Measurements from ENCODE around the gene TNFAIP2.

TNFAIP2 gene, protein sequence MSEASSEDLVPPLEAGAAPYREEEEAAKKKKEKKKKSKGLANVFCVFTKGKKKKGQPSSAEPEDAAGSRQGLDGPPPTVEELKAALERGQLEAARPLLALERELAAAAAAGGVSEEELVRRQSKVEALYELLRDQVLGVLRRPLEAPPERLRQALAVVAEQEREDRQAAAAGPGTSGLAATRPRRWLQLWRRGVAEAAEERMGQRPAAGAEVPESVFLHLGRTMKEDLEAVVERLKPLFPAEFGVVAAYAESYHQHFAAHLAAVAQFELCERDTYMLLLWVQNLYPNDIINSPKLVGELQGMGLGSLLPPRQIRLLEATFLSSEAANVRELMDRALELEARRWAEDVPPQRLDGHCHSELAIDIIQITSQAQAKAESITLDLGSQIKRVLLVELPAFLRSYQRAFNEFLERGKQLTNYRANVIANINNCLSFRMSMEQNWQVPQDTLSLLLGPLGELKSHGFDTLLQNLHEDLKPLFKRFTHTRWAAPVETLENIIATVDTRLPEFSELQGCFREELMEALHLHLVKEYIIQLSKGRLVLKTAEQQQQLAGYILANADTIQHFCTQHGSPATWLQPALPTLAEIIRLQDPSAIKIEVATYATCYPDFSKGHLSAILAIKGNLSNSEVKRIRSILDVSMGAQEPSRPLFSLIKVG

DNA sequence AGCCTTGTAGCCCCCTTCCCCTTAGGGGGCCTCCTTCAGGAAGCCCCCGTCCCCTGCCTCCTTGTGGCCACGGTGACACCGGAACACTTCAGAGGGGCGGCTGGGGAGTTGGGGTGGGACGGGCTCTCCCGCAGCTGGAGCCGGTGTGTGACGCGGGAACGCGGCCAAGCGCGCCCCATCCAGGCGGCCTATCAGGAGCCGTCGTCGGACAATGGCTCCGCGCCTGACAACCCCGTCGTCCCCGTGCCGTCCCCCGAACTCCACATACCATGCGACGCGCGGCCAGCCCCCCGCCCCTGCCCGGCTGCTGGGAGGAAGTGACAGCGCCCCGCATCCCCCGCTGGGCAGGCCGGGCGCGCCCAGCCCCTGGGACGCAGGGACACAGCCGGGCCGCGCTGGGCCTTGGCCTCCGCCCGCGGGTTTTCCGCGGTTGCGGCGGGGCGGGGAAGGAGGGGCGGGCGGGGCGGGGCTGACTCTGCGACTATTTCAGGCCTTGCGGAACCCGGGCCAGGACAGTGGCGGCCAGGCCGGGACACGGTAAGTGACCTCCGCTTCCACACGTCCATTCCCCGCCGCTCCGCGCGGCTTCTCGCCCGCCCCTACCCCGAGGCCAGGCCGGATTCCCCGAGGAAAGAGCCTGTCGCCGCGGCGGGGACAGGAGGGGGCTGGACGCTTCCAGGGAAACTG lies at the start of gene TNFAIP2:
Gene TNFAIP2 (plus strand): TSS at position 515 of the 687 bp plus-strand sequence. CDS start 2,997 bp downstream, outside the sequence.
- H3K4me3 ChIP-seq (ENCODE audit: low read depth, low read length): peak within 1 kb of the TSS; percentile 75
- TF ChIP-seq, protein P1, sequence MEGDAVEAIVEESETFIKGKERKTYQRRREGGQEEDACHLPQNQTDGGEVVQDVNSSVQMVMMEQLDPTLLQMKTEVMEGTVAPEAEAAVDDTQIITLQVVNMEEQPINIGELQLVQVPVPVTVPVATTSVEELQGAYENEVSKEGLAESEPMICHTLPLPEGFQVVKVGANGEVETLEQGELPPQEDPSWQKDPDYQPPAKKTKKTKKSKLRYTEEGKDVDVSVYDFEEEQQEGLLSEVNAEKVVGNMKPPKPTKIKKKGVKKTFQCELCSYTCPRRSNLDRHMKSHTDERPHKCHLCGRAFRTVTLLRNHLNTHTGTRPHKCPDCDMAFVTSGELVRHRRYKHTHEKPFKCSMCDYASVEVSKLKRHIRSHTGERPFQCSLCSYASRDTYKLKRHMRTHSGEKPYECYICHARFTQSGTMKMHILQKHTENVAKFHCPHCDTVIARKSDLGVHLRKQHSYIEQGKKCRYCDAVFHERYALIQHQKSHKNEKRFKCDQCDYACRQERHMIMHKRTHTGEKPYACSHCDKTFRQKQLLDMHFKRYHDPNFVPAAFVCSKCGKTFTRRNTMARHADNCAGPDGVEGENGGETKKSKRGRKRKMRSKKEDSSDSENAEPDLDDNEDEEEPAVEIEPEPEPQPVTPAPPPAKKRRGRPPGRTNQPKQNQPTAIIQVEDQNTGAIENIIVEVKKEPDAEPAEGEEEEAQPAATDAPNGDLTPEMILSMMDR (IDR thresholded peaks at IDR 0.05; ENCODE audit: borderline replicate concordance, insufficient read depth, low read depth, low read length): no peak

DNA sequence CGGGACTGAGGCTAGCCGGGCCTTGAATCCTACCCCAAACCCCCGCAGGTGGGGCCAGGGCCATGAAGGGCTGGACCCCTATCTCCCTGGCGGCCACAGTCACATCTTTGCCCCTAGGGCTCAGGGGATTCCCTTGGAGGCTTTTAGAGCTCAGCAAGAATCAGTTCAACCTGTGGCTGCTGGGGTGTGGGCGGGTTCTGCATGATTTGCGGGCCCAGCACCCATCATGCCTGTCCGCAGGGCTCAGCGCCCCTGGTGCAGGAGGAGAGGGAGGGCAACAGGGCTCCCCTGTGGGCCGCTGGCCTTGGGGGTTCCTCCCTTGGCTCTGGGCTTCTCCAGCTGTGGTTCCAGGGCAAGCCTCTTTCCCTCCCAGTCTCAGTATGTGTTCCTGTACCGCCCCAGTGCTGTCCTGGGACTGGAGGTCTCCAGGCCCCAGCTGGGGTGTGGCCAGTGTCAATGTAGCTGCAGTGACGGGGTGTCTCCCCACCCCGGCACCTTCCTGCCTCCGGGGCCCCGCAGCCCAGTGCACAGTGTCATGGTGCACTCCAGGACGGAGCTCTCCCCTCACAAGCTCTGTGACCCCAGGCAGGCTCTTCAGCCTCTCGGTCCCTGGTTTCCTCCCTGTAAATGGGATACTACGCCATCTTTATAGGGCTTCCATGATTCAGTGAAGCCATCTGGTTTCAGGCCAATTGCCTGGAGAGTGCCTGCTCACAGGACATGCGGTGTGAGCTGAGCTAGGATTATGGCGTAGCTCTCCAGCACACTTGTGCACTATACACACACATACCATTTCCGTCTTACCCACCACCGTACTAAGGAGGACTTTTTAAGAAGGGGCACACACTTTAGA lies 49.2 kb upstream of the TNFAIP2 start:
- H3K4me3 ChIP-seq (ENCODE audit: low read depth, low read length): no peak overlapping the region

DNA sequence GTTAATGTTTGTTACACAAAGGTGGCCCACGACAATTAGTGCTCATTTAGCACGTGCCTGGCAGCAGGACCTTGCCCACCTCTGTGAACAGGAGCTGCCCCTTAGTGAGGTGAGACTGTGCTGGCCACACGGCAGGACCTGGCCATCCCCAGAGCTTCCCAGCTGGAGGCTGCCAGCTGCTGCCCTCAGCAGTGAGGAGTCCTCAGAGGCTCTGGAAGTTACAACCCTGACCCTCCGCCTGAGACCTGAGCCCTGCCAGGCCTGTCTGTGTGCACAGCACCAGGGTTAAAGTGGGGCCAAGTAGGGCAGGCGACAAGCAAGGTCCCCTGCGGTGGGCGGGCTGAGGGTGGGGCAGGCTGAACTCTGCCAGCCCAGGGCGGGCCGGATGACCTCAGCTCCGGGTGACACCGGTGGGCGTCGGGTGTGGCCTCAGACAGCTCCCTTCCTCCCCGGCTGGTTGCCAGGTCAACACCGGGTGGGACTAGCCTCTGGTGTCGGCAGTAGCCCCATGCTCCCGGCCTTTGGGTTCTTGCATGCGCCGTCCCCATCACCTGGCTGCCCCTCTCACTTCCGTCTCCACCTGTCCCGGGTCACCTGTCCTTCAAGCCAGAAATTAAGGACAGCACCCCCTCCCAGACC lies 48.4 kb upstream of the TNFAIP2 start:
- peak overlapping the region; percentile 44 for H3K4me3 ChIP-seq (ENCODE audit: low read depth, low read length)
- TF ChIP-seq, protein P1 (IDR thresholded peaks at IDR 0.05; ENCODE audit: borderline replicate concordance, insufficient read depth, low read depth, low read length): no peak

More for the DNA sequence above, 49.2 kb upstream of the TNFAIP2 start:
- TF ChIP-seq, protein P1 (IDR thresholded peaks at IDR 0.05; ENCODE audit: borderline replicate concordance, insufficient read depth, low read depth, low read length): no peak

DNA sequence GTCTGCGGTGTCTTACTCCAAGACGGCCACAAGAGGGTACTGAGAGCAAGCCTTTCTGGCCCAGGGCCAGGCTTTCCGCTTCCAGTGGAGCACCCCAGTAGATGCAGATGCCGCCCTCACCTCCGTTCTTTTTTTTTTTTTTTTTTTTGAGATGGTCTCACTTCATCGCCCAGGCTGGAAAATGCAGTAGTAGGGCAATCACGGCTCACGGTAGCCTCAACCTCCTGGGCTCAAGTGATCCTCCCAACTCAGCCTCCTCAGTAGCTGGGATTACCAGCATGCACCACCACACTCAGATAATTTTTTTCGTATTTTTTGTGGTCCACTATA lies 44.9 kb upstream of the TNFAIP2 start:
- TF ChIP-seq, protein P1 (IDR thresholded peaks at IDR 0.05; ENCODE audit: borderline replicate concordance, insufficient read depth, low read depth, low read length): peak; percentile 85
- H3K4me3 ChIP-seq (ENCODE audit: low read depth, low read length): no peak overlapping the region

DNA sequence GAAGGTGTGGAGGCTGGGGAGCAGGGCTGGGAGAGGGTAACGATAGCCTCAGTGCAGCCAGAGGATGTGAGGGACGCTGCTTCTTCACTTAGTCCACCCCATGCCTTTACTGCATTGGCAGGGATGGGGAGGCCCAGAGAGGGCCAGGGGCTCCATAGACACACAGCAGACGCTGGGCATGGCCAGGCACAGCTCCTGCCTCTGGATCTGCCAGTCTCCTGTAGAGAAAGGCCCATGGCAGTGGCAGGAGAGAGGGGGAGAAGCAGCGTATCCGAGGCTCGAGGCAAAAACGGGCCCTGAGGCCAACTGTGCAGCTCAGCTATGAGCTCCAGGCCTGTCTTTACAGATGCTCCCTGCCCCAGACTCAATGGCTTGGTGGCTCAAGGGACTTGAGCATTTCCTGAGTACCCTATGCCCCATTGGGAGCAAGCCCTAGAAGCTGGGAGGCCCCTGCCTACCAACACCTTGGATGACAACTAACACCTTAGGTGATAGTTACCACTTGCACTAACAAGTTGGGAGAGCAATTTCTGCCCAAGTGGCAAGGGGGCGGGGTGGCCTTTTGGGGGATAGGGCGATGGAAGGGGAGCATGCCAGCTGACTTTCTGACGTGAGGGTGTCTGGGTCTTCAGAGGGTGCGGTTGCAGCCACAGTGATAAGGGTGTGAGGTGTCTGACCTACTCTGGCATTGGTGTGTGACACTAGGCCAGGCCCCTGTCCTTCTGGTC lies 44.2 kb upstream of the TNFAIP2 start:
- TF ChIP-seq, protein P1 (IDR thresholded peaks at IDR 0.05; ENCODE audit: borderline replicate concordance, insufficient read depth, low read depth, low read length): no peak
- no peak overlapping the region for H3K4me3 ChIP-seq (ENCODE audit: low read depth, low read length)

DNA sequence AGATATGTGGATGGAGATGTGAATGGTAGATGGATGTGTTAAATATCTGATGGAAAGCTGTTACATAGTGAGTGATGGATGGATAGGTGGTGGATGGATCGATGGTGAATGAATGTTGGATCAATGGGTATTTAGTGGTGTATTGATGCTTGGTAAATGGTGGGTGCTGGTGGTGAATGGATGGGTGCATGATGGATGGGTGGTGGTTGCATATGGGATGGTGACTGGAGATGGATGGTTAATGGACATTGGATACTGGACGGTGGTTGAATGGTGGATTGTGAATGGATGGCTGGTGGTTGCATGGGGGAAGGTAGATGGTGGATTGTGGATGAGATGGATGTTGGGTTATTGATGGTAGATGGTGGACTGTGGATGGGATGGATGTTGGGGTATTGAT lies 41.3 kb upstream of the TNFAIP2 start:
- H3K4me3 ChIP-seq (ENCODE audit: low read depth, low read length): no peak overlapping the region
- TF ChIP-seq, protein P1 (IDR thresholded peaks at IDR 0.05; ENCODE audit: borderline replicate concordance, insufficient read depth, low read depth, low read length): no peak
